HepG2 (cell line): ENCODE data around the gene ZBTB20. TPM values are rescaled to one million over a fixed set of nuclear protein-coding genes. Genes with fewer than 3 reads are reported as not detected.

Experiments used
- ATAC-seq: fragments of 200-7000 bp; cut with Tn5 transposase; 3 replicates; pipeline ENCODE4 v1.9.1; 2020; ENCODE audit warnings: mild to moderate bottlenecking, moderate library complexity
- BruUV-seq: library from RNA; stranded (reverse); fragments of 400-500 nt; replicated peaks from 2 replicates; lab custom pipeline; 2021; lab: Mats Ljungman, UMichigan
- CTCF ChIA-PET: fragments of 300-600 bp; formaldehyde crosslinking; extraction: SDS; loops from one replicate; lab custom pipeline; 2021; ENCODE audit warnings: low total read pairs, inconsistent platforms, low intra/inter-chr PET ratio; lab: Yijun Ruan, JAX
- POLR2A ChIA-PET: fragments of 350-600 bp; sonication (Branson Sonifier 250); formaldehyde crosslinking; loops from one replicate; lab custom pipeline; 2020; ENCODE audit warnings: antibody characterized with exemption, inconsistent platforms; lab: Yijun Ruan, JAX
- DNase-seq: peaks from one replicate; pipeline ENCODE4 v3.0.0-alpha.2; 2015; ENCODE audit warnings: low spot score
- FAIRE-seq: peaks from 3 replicates; lab custom pipeline; 2011; peaks lifted over from hg19 to GRCh38; lab: Jason Lieb, UNC
- H2AFZ ChIP-seq: one replicate; pipeline ENCODE4 v1.6.1; 2011; ENCODE audit warnings: low read length, inconsistent platforms
- H3K27ac ChIP-seq: fragments of 300-600 bp; 3 replicates; pipeline ENCODE4 v1.8.0; 2011; ENCODE audit warnings: mixed run types, mild to moderate bottlenecking, mixed read lengths, low read length, inconsistent platforms; ENCODE audit not compliant: insufficient read depth; ENCODE audit errors: extremely low read length
- H3K27me3 ChIP-seq, 2 experiments: fragments of 200-600 bp in 1 of 2; 2 replicates in 1 of 2; 3 replicates in 1 of 2; pipeline versions ENCODE4 v1.6.0 to v1.8.0; 2011; ENCODE audit warnings: low read length in 2 of 2, mild to moderate bottlenecking in 2 of 2, moderate library complexity in 2 of 2, inconsistent platforms in 1 of 2; ENCODE audit not compliant: insufficient read depth in 2 of 2, control insufficient read depth in 1 of 2
- H3K36me3 ChIP-seq, 2 experiments: fragments of 200-600 bp in 1 of 2; replicated peaks in 1 of 2; 2 replicates in 1 of 2; 3 replicates in 1 of 2; pipeline versions ENCODE4 v1.5.1 to v1.8.0; 2011; ENCODE audit warnings: low read length in 2 of 2, inconsistent platforms in 1 of 2; ENCODE audit not compliant: insufficient read depth in 2 of 2, control insufficient read depth in 1 of 2
- H3K4me1 ChIP-seq: 2 replicates; pipeline ENCODE4 v1.5.1; 2012; ENCODE audit warnings: low read length, inconsistent platforms; ENCODE audit not compliant: insufficient read depth
- H3K4me2 ChIP-seq: 2 replicates; pipeline ENCODE4 v1.6.0; 2011; ENCODE audit warnings: low read depth, low read length, inconsistent platforms
- H3K4me3 ChIP-seq, 3 experiments: fragments of 200-600 bp in 1 of 3; sonication (generic), shearing (Covaris generic) in 1 of 3; replicated peaks in 1 of 3; 2 replicates each; pipeline ENCODE4 v1.5.1; 2011 to 2016; ENCODE audit warnings: low read length in 3 of 3, inconsistent platforms in 2 of 3, low read depth in 2 of 3, mild to moderate bottlenecking in 2 of 3, control low read depth in 1 of 3, mixed read lengths in 1 of 3; ENCODE audit not compliant: insufficient read depth in 1 of 3
- H3K79me2 ChIP-seq: one replicate; pipeline ENCODE4 v1.6.1; 2011; ENCODE audit warnings: low read length, inconsistent platforms; ENCODE audit not compliant: insufficient read depth
- H3K9ac ChIP-seq: 2 replicates; pipeline ENCODE4 v1.6.0; 2011; ENCODE audit warnings: mild to moderate bottlenecking, low read depth, low read length, inconsistent platforms; ENCODE audit not compliant: insufficient read depth
- H3K9me3 ChIP-seq: 2 replicates; pipeline ENCODE4 v1.5.1; 2012; ENCODE audit warnings: mild to moderate bottlenecking, low read length
- H4K20me1 ChIP-seq: 2 replicates; pipeline ENCODE4 v1.6.0; 2011; ENCODE audit warnings: inconsistent platforms, mild to moderate bottlenecking, low read length, moderate library complexity; ENCODE audit not compliant: insufficient read depth
- BCL6 ChIP-seq: IDR thresholded peaks from 2 replicates; pipeline ENCODE4 v1.6.1; 2016; ENCODE audit warnings: missing genetic modification reagents, missing compliant biosample characterization
- FOXK2 ChIP-seq: fragments of 450-650 bp; IDR thresholded peaks from 2 replicates; pipeline ENCODE4 v1.6.1; 2016
- GFI1 ChIP-seq: sonication (generic); formaldehyde crosslinking; IDR thresholded peaks from 2 replicates; pipeline ENCODE4 v1.5.0; 2020; ENCODE audit warnings: missing genetic modification reagents, mild to moderate bottlenecking, borderline replicate concordance
- GPBP1L1 ChIP-seq: sonication (generic); formaldehyde crosslinking; IDR thresholded peaks from 2 replicates; pipeline ENCODE4 v1.5.0; 2020; ENCODE audit warnings: mild to moderate bottlenecking, missing genetic modification reagents
- HNRNPLL ChIP-seq: fragments of 200-400 bp; formaldehyde crosslinking; IDR thresholded peaks from 2 replicates; pipeline ENCODE4 v1.6.1; 2017; ENCODE audit warnings: mild to moderate bottlenecking, low read depth, low read length; ENCODE audit not compliant: poor library complexity, severe bottlenecking
- KDM2A ChIP-seq: sonication (generic); formaldehyde crosslinking; IDR thresholded peaks from 2 replicates; pipeline ENCODE4 v1.4.0; 2020; ENCODE audit warnings: low read depth, missing genetic modification reagents, borderline replicate concordance
- REL ChIP-seq: sonication (generic); formaldehyde crosslinking; conservative IDR thresholded peaks from 2 replicates; pipeline ENCODE4 v1.8.0; 2022; ENCODE audit warnings: mild to moderate bottlenecking, missing genetic modification reagents, moderate library complexity
- ZNF329 ChIP-seq: sonication (generic); formaldehyde crosslinking; IDR thresholded peaks from 2 replicates; pipeline ENCODE4 v1.9.0; 2021; ENCODE audit warnings: low read depth, mild to moderate bottlenecking, missing genetic modification reagents
- ZNF558 ChIP-seq: sonication (generic); formaldehyde crosslinking; IDR thresholded peaks from 2 replicates; pipeline ENCODE4 v1.9.0; 2022; ENCODE audit warnings: mild to moderate bottlenecking, missing genetic modification reagents, borderline replicate concordance
- WGBS: methylation state at CpG from one replicate; pipeline ENCODE4 v1.1.6; 2017; ENCODE audit warnings: low lambda C conversion rate; 5-methylcytosine and 5-hydroxymethylcytosine counted together
- in situ Hi-C: cut with HindIII; loops from 2 replicates; pipeline ENCODE4 v1.10.0; 2017; ENCODE audit warnings: low pct_unique_long_range_greater_than_20kb; ENCODE audit not compliant: extremely low pct_ligation_motif_present
- intact Hi-C: fragments of 100-400 bp; cut with micrococcal nuclease; formaldehyde crosslinking; loops from one replicate; pipeline ENCODE4 v1.10.0; 2022; ENCODE audit not compliant: unreplicated experiment
- polyA plus RNA-seq, 8 experiments: library from polyadenylated mRNA; depleted of rRNA in 3 of 8; stranded (reverse) in 7 of 8; unstranded in 1 of 8; fragments of >200 nt; fragmentation: Illumina TruSeq in 4 of 8; extraction: Trizol in 4 of 8; gene quantifications; 2 replicates each; pipeline versions ENCODE4 v1.2.1 to v1.2.3, GENCODE V29; 2011 to 2016; ENCODE audit warnings: low read depth in 4 of 8, missing spikeins in 1 of 8, mixed read lengths in 1 of 8; ENCODE audit not compliant: insufficient read depth in 1 of 8
- total RNA-seq, 5 experiments: library from RNA; depleted of rRNA; stranded (reverse); fragments of >200 nt; fragmentation: Illumina TruSeq; extraction: Trizol; gene quantifications; 2 replicates each; pipeline ENCODE4 v1.2.3, GENCODE V29; 2016; ENCODE audit warnings: low read depth in 1 of 5

ZBTB20 gene
- total and polyA plus RNA-seq, 2 of the 13 experiments (the other 11 are each of a cell fraction or from before 2014, with no cell fraction given): 1.9 to 8.8 TPM

- Histone ChIP-seq H3K4me2 (no peak overlapping the region), H3K9me3 (no peaks in the 10 kb centered on the region), H3K4me1 (peaks cover 10% of the 10 kb centered on the region), H3K27ac (no peak overlapping the region), H3K36me3 (no peaks in the 10 kb centered on the region), H3K4me3 (no peak overlapping the region), H2AFZ (no peak overlapping the region), H3K9ac (no peak overlapping the region), H4K20me1 (no peaks in the 10 kb centered on the region), H3K79me2 (no peaks in the 10 kb centered on the region), H3K27me3 (no peaks in the 10 kb centered on the region)
- WGBS: 98% methylated on average over 3 of the region's 3 CpGs
- in situ Hi-C loops: no loop called here
- intact Hi-C loops: no loop called here
- POLR2A ChIA-PET: no interaction called here
- no peak for FAIRE-seq
- no peak for DNase-seq
- BruUV-seq: no TSS peak
- no peak for ATAC-seq
- CTCF ChIA-PET: no interaction called here
- TF ChIP-seq BCL6: no peak
- no peak for TF ChIP-seq GPBP1L1 (CRISPR knock-in tag)
- TF ChIP-seq REL: no peak
- TF ChIP-seq ZNF329 (CRISPR knock-in tag): no peak
- TF ChIP-seq KDM2A (CRISPR knock-in tag): no peak
- no peak for TF ChIP-seq GFI1 (CRISPR knock-in tag)
- no peak for TF ChIP-seq ZNF558 (CRISPR knock-in tag)
- no peak for TF ChIP-seq FOXK2
- TF ChIP-seq HNRNPLL: no peak
Measured at GRCh38 chr3:114572364-114573062, 574.6 kb downstream of the ZBTB20 start.
